ENCODE results near the gene TRAM2. TPM values are rescaled to one million over a fixed set of nuclear protein-coding genes. Genes with fewer than 3 reads are reported as not detected.

Gene TRAM2
- total RNA-seq, 1 experiment from 2014 or later, result 21.2 TPM

DNA sequence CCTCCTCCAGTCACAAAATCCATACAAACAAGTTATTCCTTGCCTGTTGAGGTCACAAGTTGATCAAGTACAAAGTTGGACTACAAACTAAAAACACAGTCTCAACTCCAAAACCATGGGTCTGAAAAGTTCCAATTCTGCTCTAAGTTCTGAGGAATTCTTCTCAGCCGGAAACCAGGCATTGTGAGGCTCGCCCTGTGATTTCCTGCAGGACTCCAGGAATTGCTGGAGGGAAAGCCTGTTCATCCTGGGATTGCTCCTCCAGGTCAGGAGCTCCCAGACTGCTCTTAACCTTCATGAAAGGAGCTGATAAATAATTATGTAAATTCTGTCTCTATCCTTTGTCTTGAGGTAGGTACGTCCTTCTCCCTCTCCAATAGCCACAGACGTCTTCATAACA is 8.5 kb downstream of the TRAM2 start:
- H2BK20ac ChIP-seq (ENCODE audit: low read depth, low read length, poor library complexity, severe bottlenecking), result no peak overlapping the region
- no peak overlapping the region for H4K5ac ChIP-seq (ENCODE audit: insufficient read length, low read depth, low read length)
- H2BK5ac ChIP-seq (ENCODE audit: insufficient read length, low read length), result no peak overlapping the region
- no peak overlapping the region for H3K18ac ChIP-seq (ENCODE audit: insufficient read length, low read depth, low read length)
- H3K27me3 Mint-ChIP-seq (ENCODE audit: low read depth), result no peaks in the 10 kb centered on the region; the same call in 1 of the 2 replicates
- peaks cover 6% of the 10 kb centered on the region for H3K79me1 ChIP-seq (ENCODE audit: insufficient read depth, low read depth, low read length, poor library complexity, severe bottlenecking)
- no peak overlapping the region for H3K14ac ChIP-seq (ENCODE audit: insufficient read depth, low read length)
- H3K9me3 ChIP-seq (ENCODE audit: control insufficient read depth, low read depth, low read length), result no peaks in the 10 kb centered on the region
- H3K4ac ChIP-seq (ENCODE audit: low read depth, low read length), result no peak overlapping the region
- peaks cover 66 to 72% of the 10 kb centered on the region in 2 experiments for H3K4me1 Mint-ChIP-seq
- no peak overlapping the region for H3K27ac ChIP-seq (ENCODE audit: insufficient read length, low read depth, low read length)
- no peak overlapping the region for H2BK12ac ChIP-seq (ENCODE audit: insufficient read length, low read depth, low read length)
- no CpG with 5 or more reads among the region's 4 CpGs for WGBS (ENCODE audit: extremely low coverage, insufficient read length, low lambda C conversion rate)
- H3K23me2 ChIP-seq (ENCODE audit: insufficient read length, low read depth, low read length, poor library complexity, severe bottlenecking), result no peaks in the 10 kb centered on the region
- no peak overlapping the region for H3K4me2 ChIP-seq (ENCODE audit: insufficient read depth, insufficient read length, low read length)
- H3K9ac ChIP-seq (ENCODE audit: extremely low read depth, insufficient read length, low read length), result no peak overlapping the region
- H4K8ac ChIP-seq (replicated peaks; ENCODE audit: insufficient read length, low read depth, low read length), result no peak overlapping the region
- no peak overlapping the region for H3T11ph ChIP-seq (ENCODE audit: low read length)
- DNase-seq, result no peak
- no peak overlapping the region for H4K91ac ChIP-seq (ENCODE audit: insufficient read length, low read depth, low read length)
- no peak overlapping the region for H2BK120ac ChIP-seq (ENCODE audit: low read depth, low read length, poor library complexity, severe bottlenecking)
- H3K4me1 ChIP-seq (ENCODE audit: insufficient read depth, low read length), result peaks cover 13% of the 10 kb centered on the region
- no peak overlapping the region for H3K56ac ChIP-seq (ENCODE audit: insufficient read length, low read depth, low read length)
- H3K36me3 Mint-ChIP-seq (ENCODE audit: insufficient read depth in 1 of 3, low read depth in 3 of 3), result no peaks in the 10 kb centered on the region
- no peak overlapping the region for H2AFZ ChIP-seq (ENCODE audit: low read length)
- H3K79me2 ChIP-seq (ENCODE audit: insufficient read depth, low read length), result peaks cover 12% of the 10 kb centered on the region; the same call in 1 of the 2 replicates
- H2AK5ac ChIP-seq (ENCODE audit: insufficient read length, low read length), result no peak overlapping the region
- peaks cover 2% of the 10 kb centered on the region for H4K20me1 ChIP-seq (ENCODE audit: control insufficient read depth, insufficient read depth, insufficient read length)
- no peak for TF ChIP-seq CTCF (conservative IDR thresholded peaks at IDR 0.05)
- no peak overlapping the region for H3K4me3 Mint-ChIP-seq
- H3K27ac Mint-ChIP-seq, result peak overlapping the region in 1 of 3 experiments; percentile 54; a peak in 1 of 7 replicates
- H2BK15ac ChIP-seq (ENCODE audit: low read depth, low read length), result no peak overlapping the region
- H3K23ac ChIP-seq (ENCODE audit: insufficient read length, low read depth, low read length), result no peak overlapping the region
- H3K9me3 Mint-ChIP-seq, result no peaks in the 10 kb centered on the region
- H3K27me3 ChIP-seq (ENCODE audit: insufficient read depth, low read length), result no peaks in the 10 kb centered on the region

All from H9 (cell line).